D341Med (cell line): ENCODE measurements around the gene ANKRD44.
"Not testable (repeated sequence)": the region's sequence is repeated elsewhere in the genome, so short reads cannot be mapped to it uniquely, and the experiment has no call there.

Experiments
- DNase-seq: peaks from one replicate; pipeline ENCODE4 v3.0.0; 2012; ENCODE audit warnings: low spot score

ANKRD44 gene

GRCh38 chr2:197024206-197024605 lies 286.4 kb downstream of the ANKRD44 start:
- DNase-seq = no peak

- DNase-seq = not testable (repeated sequence)
Measured at GRCh38 chr2:197020921-197021320, 289.7 kb downstream of the ANKRD44 start.

GRCh38 chr2:197013098-197013497 lies 297.5 kb downstream of the ANKRD44 start:
- no peak for DNase-seq

DNA sequence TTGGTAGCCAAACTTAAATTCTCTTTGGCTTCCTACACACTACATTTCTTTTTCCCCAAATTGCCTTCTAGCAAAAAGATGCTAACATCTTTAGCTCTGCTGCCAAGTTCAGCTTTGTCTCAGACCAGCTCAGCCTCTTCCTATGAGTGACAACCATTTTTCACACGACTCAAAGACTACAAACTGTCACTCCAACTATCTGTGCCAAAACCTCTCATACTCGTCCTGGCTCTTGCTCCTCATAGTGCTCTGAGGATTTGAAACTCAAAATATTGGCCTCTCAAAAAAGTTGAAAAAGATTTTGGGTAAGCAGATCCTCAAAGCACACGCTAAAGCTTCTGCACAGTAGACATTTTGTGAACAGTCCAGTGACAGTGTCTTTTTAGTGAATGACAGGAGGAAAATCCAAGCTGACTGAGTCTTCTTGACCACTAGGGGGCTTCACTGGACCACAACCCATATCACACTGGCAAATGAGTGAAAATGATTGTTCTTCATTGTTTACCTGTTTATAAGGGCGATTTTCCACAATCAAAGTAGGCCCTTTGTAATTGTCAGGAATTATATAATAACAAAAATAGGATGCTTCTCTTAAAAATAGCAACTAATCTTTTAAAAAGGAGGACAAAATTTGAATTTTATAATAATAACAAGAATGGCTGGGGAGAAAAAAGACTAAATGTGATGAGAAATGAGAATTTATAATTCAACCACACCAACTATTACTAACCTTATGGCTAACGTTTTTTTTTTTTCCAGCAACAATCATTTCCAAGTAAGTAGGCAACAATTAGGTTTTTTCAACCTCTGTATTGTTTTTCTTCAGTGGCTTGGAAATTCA lies 298.6 kb downstream of the ANKRD44 start:
- peak; percentile 56 for DNase-seq

GRCh38 chr2:197011021-197011417 lies 299.6 kb downstream of the ANKRD44 start:
- no peak for DNase-seq

GRCh38 chr2:197010200-197011020 lies 300.2 kb downstream of the ANKRD44 start:
- DNase-seq = no peak

DNA sequence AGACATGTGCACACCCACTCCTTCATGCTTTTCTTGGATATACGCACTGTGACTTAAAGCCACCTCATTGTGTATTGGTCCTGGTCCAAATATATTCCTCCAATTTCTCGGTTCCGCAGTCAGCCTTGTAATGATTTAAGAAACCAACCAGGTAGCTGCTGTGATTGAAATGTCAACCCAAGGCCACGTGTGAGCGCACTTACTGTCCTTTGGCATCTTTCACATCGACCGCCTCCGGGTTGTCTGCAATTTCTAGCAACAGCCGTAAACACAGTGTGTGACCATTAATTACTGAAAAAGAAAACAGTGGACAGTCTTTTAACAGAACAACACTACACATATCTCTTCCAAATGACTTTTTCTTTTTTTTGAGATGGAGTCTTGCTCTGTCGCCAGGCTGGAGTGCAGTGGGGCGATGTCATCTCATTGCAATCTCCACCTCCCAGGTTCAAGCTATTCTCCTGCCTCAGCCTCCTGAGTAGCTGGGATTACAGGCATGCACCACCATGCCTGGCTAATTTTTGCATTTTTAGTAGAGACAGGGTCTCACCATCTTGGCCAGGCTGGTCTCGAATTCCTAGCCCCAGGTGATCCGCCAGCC lies 301.7 kb downstream of the ANKRD44 start:
- not testable (repeated sequence) for DNase-seq

DNA sequence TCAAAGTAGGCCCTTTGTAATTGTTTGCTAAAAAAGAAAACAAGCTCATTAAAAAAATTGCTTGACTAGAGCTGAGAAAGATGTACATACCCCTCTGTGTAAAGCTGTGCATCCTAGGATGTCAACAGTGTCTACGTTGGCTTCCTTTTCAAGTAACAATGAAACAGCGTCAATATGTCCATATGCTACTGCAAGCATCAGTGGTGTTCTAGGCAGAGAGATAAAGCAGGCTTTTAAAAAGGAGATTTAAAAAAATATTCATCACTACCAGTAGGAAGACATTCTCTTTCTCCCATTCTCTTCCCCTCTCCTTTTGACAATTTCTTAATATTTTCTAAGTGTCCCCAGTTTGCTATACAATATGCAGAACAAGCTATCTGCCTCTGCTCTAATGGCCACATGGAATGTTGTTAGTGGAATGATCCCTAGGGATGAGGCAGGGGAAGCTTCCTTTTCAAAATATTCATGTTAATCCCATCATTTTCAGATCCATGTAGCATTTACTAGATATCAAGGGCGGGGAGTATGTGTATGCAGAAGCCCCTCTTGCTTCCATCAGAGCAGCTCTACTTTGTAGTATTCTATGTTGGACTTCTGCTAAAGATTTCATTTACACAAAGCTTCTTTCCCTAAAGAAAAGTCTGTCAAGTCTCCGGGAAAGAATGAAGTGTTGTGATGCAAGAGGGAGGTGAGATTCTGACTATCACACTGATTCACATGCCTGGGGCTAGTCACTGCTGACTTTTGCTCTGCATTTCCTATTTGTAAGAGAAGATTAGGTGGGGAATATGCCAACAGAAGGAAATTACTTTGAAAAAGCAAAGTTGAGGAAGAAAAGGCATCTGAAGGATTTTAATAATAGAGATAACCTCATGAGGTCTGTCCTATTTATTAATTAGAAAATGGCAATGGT lies 302.6 kb downstream of the ANKRD44 start:
- DNase-seq = no peak

DNA sequence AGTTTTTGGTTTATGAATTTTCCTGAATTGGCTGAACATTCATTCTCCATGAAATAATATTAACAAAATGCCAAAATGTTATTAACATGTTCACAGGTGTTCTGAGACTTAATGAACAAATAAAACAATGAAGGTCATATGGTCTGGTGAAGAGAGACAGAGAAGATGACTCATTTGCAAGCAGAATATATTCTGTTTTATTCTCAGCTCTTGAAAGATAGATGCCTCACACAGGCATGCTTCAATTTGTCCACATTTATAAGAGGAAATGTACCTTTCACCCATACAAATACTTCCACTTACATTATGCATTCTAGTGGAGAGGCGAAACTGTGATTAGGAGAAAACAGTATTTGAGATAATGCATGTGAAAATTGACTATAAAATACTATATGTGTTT lies 308.7 kb downstream of the ANKRD44 start:
- no peak for DNase-seq

- no peak for DNase-seq
Measured at GRCh38 chr2:196995757-196996314, 314.7 kb downstream of the ANKRD44 start.

GRCh38 chr2:196994764-196995163 lies 315.8 kb downstream of the ANKRD44 start:
- no peak for DNase-seq

- DNase-seq = no peak
Measured at GRCh38 chr2:196993617-196994016, 317.0 kb downstream of the ANKRD44 start.

DNA sequence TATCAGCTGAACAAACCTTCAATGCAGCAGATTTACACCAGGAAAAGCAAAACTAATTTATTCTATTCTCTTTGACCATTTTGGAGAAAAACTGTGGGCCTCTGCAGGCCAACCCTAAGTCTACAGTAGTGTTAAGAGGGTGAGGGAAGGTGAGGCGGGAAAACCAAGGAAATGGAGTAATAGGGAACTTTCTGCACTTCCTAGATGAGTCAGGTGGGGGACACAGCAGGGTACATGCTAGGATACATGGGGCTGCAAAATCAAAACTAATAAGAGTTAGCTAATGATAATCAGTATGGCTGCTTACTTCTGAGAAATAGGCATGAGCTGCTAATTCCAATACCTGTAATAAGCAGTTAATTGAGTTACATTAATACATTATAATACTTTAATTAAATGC lies 318.1 kb downstream of the ANKRD44 start:
- DNase-seq = no peak

GRCh38 chr2:196990788-196991461 lies 319.7 kb downstream of the ANKRD44 start:
- DNase-seq = no peak

DNA sequence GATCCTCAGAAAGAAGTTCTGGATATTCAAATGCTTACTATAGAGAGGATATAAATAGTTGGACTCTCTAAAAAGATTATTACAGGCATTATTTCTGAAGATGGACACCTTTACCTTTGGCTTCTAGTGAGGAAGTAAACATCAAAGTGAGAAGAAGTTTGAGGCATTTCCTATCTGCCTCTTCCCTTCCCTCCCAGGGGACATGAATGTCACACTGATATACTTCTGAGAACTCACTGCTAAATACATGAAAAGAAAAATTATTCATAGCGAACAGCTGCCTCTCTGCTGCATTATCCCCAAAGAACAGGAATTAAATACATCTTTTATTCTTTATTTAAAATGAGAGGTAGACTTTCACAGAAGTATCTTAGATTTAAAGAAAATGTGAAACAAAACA lies 320.5 kb downstream of the ANKRD44 start:
- no peak for DNase-seq

- no peak for DNase-seq
Measured at GRCh38 chr2:196989496-196989895, 321.1 kb downstream of the ANKRD44 start.

- no peak for DNase-seq
Measured at GRCh38 chr2:196988639-196989038, 321.9 kb downstream of the ANKRD44 start.

DNA sequence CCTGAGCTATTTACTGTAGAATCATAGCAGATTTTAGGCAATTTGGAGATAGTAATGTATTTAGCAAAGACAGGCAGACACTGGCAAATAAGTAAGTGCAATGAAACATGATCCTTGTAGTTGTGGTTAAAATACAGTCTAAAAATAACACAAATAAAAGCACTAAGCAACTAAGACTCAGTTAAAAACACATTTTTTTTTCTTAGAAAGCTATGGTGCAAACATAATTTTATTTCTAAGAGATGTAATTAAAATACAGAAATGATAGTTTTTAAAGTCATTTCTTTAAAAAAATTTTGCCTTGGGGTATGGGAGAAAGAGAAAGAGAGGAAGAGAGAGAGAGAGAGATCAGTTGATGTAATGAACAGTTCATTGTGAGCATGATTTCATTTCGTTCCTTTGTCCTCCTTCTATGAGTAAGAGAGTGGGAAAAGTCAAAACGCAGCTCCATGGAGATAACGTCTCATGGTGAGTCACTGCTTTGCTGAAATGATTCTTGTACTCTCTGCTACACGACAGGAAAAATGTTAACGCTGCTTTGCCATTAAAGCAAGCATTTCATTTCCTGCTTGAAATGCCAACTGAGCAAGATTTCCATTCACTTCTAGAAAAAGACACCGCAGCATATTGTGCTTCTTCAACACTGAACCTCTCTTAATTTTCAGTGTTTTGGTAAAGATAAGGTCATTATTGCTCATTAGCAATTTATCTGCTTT lies 322.8 kb downstream of the ANKRD44 start:
- DNase-seq = no peak

GRCh38 chr2:196987298-196987648 lies 323.3 kb downstream of the ANKRD44 start:
- DNase-seq = no peak

DNA sequence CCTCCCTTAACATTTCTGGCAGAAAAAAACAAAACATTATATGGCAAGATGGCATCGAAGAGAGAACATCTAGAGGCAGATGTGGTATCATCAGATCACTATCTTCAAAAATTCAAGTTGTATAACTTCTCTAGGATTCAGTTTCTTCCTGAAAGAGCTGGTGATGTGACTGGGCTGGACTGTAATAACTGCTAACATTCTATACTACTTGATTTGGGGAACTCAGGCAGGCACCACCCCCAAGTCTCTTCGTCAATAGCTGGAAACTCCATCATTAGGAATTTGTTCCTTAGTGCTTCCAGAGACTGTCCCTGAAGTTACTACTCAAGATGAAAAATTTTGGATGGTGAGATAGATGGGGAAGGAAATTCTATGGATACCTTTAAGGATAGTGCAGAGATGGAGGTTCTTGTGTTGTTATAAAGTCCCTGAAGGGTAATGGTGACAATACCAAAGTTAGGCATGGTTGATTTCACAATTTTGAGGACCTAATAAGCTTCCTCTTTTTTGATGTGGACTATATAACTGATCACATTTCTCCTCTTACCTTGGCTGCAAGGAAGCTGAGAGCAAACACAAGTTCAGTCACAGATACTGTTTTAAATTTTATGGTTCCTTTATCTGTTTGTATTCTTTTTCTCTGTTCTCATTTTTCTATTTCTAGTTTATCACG lies 324.9 kb downstream of the ANKRD44 start:
- no peak for DNase-seq
